ENCODE measurements around the gene LRRC2. TPM values are rescaled to one million over a fixed set of nuclear protein-coding genes. Genes with fewer than 3 reads are reported as not detected.

LRRC2 gene
- total RNA-seq, 1 donor from 2014 or later: not detected

GRCh38 chr3:46469680-46470357, 96.3 kb downstream of the LRRC2 start:
- Histone ChIP-seq H3K27me3 (no peaks in the 10 kb centered on the region), H3K4me3 (no peak overlapping the region), H3K27ac (no peak overlapping the region), H3K36me3 (no peaks in the 10 kb centered on the region), H3K4me1 (no peaks in the 10 kb centered on the region), H3K9me3 (peaks cover 0 to 5% of the 10 kb centered on the region in 2 donors)
- intact Hi-C loops (cut with DNase I): no loop called here
- no peak for TF ChIP-seq CTCF (IDR thresholded peaks at IDR 0.05)
- peak in 1 of 2 donors; percentile 50 for DNase-seq (ENCODE audit: low spot score in 2 of 2)

GRCh38 chr3:46468753-46469600, 97.1 kb downstream of the LRRC2 start:
- Histone ChIP-seq H3K4me1 (no peaks in the 10 kb centered on the region), H3K4me3 (no peak overlapping the region), H3K9me3 (no peaks in the 10 kb centered on the region), H3K36me3 (no peaks in the 10 kb centered on the region), H3K27me3 (no peaks in the 10 kb centered on the region), H3K27ac (no peak overlapping the region)
- peak in 1 of 2 donors; percentile 24 for DNase-seq (ENCODE audit: low spot score in 2 of 2)
- no peak for TF ChIP-seq CTCF (IDR thresholded peaks at IDR 0.05)
- intact Hi-C loops (cut with DNase I): no loop called here

- peak in 1 of 2 donors; percentile 41 for DNase-seq (ENCODE audit: low spot score in 2 of 2)
- Histone ChIP-seq H3K9me3 (no peaks in the 10 kb centered on the region), H3K4me3 (no peak overlapping the region), H3K27me3 (peaks cover 5% of the 10 kb centered on the region), H3K4me1 (no peaks in the 10 kb centered on the region), H3K27ac (no peak overlapping the region), H3K36me3 (no peaks in the 10 kb centered on the region)
- TF ChIP-seq CTCF (IDR thresholded peaks at IDR 0.05): no peak
- intact Hi-C loops (cut with DNase I): no loop called here
Observed at GRCh38 chr3:46467562-46467961, 98.5 kb downstream of the LRRC2 start.

GRCh38 chr3:46466871-46467403, 99.2 kb downstream of the LRRC2 start:
- no peak for TF ChIP-seq CTCF (IDR thresholded peaks at IDR 0.05)
- no peak overlapping the region for H3K4me3 ChIP-seq
- H3K36me3 ChIP-seq: no peaks in the 10 kb centered on the region
- H3K27ac ChIP-seq: no peak overlapping the region
- no peaks in the 10 kb centered on the region for H3K9me3 ChIP-seq
- peak in 1 of 2 donors; percentile 39 for DNase-seq (ENCODE audit: low spot score in 2 of 2)
- H3K4me1 ChIP-seq: no peaks in the 10 kb centered on the region
- intact Hi-C loops (cut with DNase I): no loop called here
- peaks cover 5% of the 10 kb centered on the region for H3K27me3 ChIP-seq

- peaks cover 5% of the 10 kb centered on the region for H3K27me3 ChIP-seq
- no peaks in the 10 kb centered on the region for H3K4me1 ChIP-seq
- intact Hi-C loops (cut with DNase I): no loop called here
- DNase-seq (ENCODE audit: low spot score in 2 of 2): peak in 1 of 2 donors; percentile 51
- no peaks in the 10 kb centered on the region for H3K9me3 ChIP-seq
- no peak overlapping the region for H3K27ac ChIP-seq
- no peaks in the 10 kb centered on the region for H3K36me3 ChIP-seq
- TF ChIP-seq CTCF (IDR thresholded peaks at IDR 0.05): no peak
- H3K4me3 ChIP-seq: no peak overlapping the region
Observed at GRCh38 chr3:46466273-46466672, 99.8 kb downstream of the LRRC2 start.

Other genes with a start within 250 kb of the LRRC2 start
- 0.11 TPM for gene CCR2, start 212.2 kb downstream of the LRRC2 start, total RNA-seq
- gene CCR5, start 195.4 kb downstream of the LRRC2 start, total RNA-seq: not detected
- gene CCRL2, start 159.0 kb downstream of the LRRC2 start, total RNA-seq: not detected
- gene LTF, start 101.4 kb downstream of the LRRC2 start, total RNA-seq: 1.4 TPM
- gene RTP3, start 68.3 kb downstream of the LRRC2 start, total RNA-seq: not detected
- gene FAM240A, start 46.2 kb upstream of the LRRC2 start, total RNA-seq: not detected
- 49.0 TPM for gene ALS2CL, start 127.4 kb upstream of the LRRC2 start, total RNA-seq
- 8.5 TPM for gene TMIE, start 135.1 kb upstream of the LRRC2 start, total RNA-seq
- gene PRSS50, start 151.6 kb upstream of the LRRC2 start, total RNA-seq: not detected

Measured in ascending aorta (tissue), 2 donors.